Measurements from ENCODE around the gene CSF3R.

CSF3R gene

DNA sequence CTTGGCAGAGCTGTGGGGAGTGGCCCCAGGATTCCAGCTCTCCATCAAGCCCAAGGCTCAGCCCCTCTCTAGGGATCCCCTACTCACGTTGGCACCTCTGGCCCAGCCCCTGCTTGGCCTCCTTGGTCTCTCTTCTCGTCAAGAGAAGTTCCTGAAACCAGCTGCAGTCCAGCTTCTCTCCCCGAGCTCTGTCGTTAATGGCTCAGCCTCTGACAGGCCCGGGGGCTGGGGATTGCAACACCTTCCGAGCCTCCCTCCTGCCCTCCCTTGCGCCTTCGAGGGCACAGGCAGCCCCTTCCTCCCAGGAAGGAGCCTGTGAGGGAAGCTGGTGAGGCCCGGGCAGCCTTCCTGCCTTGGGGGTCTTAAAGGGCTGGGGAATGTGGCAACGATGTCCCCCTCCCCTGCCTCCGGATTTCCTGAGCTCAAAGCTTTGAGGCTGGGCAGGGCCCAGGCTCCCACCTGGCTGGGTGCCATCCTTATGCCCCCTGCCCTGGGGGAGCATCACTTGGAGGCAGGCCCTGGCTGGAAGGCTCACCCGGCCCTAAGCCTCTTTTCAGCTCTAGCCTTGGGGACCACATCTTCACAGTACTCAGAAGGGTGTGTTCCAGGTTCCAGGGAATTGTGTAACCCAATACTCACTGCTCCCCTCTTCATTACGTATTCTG, at the start of gene CSF3R:
CSF3R (minus strand) TSS at position 190 of the 665 bp plus-strand sequence. CDS start 3,417 bp downstream, outside the sequence.
- no peak within 1 kb of the TSS for H3K4me3 ChIP-seq (replicated peaks in 1 of 2; ENCODE audit: low read depth in 2 of 2, low read length in 2 of 2)
- TF ChIP-seq, protein P1, sequence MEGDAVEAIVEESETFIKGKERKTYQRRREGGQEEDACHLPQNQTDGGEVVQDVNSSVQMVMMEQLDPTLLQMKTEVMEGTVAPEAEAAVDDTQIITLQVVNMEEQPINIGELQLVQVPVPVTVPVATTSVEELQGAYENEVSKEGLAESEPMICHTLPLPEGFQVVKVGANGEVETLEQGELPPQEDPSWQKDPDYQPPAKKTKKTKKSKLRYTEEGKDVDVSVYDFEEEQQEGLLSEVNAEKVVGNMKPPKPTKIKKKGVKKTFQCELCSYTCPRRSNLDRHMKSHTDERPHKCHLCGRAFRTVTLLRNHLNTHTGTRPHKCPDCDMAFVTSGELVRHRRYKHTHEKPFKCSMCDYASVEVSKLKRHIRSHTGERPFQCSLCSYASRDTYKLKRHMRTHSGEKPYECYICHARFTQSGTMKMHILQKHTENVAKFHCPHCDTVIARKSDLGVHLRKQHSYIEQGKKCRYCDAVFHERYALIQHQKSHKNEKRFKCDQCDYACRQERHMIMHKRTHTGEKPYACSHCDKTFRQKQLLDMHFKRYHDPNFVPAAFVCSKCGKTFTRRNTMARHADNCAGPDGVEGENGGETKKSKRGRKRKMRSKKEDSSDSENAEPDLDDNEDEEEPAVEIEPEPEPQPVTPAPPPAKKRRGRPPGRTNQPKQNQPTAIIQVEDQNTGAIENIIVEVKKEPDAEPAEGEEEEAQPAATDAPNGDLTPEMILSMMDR (IDR thresholded peaks at IDR 0.05; ENCODE audit: low read depth, low read length): no peak

DNA sequence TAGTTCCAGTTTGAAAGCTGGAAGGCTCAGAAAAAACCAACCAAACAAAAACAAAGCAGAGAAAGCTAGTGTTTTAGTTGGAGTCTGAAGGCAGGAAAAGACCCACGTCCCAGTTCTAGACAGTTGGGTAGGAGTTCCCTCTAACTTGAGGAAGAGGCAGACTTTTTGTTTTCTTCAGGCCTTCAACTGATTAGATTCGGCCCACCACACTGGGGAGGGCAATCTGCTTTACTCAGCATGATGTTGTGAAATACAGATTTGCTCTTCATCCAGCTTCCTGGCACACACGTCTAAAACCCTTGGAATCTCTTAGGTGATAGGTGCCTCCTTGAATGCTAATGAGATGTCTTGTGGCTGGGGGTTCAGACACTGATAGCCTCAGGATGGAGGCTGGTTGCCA, 49.1 kb upstream of the CSF3R start:
- TF ChIP-seq, protein P1 (IDR thresholded peaks at IDR 0.05; ENCODE audit: low read depth, low read length): no peak
- no peak overlapping the region for H3K4me3 ChIP-seq (replicated peaks in 1 of 2; ENCODE audit: low read depth in 2 of 2, low read length in 2 of 2)
- no peak for DNase-seq (ENCODE audit: low read depth in 2 of 2)

More for the DNA sequence above, at the start of gene CSF3R:
- DNase-seq (ENCODE audit: low read depth in 2 of 2): no peak

DNA sequence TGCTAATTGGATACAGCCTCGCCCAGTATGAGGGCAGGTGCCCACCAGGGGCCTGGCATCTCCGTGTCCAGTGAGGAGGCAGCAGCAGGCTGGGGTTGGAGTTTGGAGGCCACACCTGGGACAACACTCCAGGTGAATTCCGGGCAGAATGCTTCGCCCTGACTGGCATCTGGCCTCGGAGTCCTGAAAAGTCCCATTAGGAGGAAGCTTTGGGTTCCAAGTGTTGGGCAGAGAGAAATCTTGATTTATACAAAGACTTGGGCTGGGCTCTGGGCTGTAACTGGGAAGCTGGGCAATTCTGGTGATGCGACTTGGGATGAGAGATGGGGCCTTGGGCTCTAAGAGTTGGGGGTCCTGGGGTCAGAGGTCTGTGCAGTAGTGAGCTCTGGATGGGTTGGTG, 48.1 kb upstream of the CSF3R start:
- no peak for DNase-seq (ENCODE audit: low read depth in 2 of 2)
- TF ChIP-seq, protein P1 (IDR thresholded peaks at IDR 0.05; ENCODE audit: low read depth, low read length): no peak
- H3K4me3 ChIP-seq (replicated peaks in 1 of 2; ENCODE audit: low read depth in 2 of 2, low read length in 2 of 2): no peak overlapping the region

DNA sequence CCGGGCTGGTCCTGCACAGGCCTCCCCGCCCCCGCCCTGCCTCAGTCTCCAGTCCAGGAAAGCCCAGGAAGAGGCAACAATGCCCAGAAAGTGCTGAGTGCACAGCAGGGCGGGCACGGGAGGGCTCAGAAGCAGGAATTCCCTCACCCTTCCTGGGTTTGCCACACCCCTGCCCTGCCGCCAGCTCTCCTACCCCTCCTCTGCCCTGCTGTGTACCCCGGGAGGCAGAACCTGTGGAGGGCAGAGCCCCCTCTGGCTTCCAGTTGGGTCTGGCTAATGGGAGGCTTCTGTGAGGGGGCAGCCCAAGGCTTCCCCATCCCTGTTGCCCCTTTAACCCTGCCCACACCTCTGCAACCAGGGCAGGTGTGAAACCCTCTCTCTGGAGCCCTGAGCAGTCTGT, 47.5 kb upstream of the CSF3R start:
- H3K4me3 ChIP-seq (replicated peaks in 1 of 2; ENCODE audit: low read depth in 2 of 2, low read length in 2 of 2): no peak overlapping the region
- no peak for DNase-seq (ENCODE audit: low read depth in 2 of 2)

DNA sequence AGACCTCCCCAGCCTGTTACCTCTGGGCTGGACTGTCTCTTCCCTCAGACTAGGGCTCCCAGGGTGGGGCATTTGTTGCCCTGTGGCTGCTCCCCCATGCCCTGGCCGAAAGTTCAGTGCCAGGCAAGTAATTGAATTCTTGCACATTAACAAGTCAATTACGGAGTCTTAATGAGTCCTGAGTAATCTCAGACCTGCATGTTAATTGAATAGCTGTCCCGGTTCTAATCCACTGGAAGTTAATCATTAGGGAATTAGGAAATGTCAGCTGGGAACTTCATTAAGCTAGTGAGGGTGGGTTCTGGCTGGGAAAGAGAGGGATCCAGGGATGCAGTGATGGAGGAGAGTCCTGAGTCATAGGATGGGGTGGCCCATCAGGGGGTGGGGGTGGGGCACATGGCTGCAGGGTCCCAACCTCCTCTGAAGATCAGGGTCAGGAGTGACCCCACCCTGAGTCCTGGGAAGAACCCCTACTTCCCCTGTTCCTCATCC, 47.1 kb upstream of the CSF3R start:
- no peak overlapping the region for H3K4me3 ChIP-seq (replicated peaks in 1 of 2; ENCODE audit: low read depth in 2 of 2, low read length in 2 of 2)
- no peak for DNase-seq (ENCODE audit: low read depth in 2 of 2)
- TF ChIP-seq, protein P1 (IDR thresholded peaks at IDR 0.05; ENCODE audit: low read depth, low read length): no peak

More for the DNA sequence above, 47.5 kb upstream of the CSF3R start:
- TF ChIP-seq, protein P1 (IDR thresholded peaks at IDR 0.05; ENCODE audit: low read depth, low read length): no peak

DNA sequence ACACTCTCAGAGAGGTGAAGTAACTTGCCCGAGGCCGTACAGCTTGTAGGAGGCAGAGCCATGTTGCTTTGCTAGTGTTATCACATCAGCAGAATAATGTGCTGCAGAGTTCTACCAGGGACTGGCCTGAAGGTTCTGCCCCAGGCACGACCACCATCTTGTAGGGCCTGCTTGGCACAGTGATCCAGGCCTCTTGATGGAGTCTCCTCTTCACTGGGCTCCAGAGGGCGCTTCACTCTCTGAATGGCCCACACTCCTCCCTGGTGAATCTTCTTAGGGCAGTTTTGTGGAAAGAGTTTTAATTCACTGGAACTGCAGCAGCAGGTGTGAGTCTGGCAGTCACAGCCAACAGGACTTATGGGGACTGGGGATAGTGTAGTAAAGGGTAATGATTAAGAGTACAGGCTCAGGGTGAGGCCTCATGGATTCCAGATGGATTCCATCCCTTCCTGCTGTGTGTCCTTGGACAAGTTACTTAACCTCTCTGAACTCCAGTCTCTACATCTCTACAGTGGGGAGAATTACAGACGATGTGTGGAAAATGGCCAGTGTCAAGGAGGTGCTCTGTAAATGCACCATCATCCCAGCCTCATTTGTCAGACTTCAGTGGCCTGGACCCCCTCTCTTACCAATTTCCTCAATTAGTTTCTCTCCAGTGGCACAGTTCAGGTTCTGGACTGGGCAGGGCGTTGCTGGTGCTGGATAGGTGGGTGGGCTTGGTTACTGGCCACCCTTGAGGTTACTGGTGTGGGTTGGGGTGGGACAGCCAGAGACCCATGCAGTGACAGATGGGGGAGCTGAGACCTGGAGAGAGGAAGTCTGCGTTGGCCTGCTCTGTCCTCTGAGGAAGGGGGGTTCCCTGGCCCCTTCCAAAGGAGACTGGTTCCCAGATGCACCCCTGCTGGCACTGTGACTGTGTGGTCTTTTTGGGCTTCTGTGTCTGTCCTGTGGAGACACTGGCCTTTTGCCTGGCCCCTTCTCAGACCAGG, 45.9 kb upstream of the CSF3R start:
- DNase-seq (ENCODE audit: low read depth in 2 of 2): no peak
- TF ChIP-seq, protein P1 (IDR thresholded peaks at IDR 0.05; ENCODE audit: low read depth, low read length): no peak

More for the DNA sequence above, 45.9 kb upstream of the CSF3R start:
- H3K4me3 ChIP-seq (replicated peaks in 1 of 2; ENCODE audit: low read depth in 2 of 2, low read length in 2 of 2): no peak overlapping the region

Measured in cardiac fibroblast (primary cell).